Astrocyte of the cerebellum (primary cell): ENCODE data around the gene SLC35G4.
"Not testable (repeated sequence)": the region's sequence is repeated elsewhere in the genome, so short reads cannot be mapped to it uniquely, and the experiment has no call there.

ENCODE experiments used
- DNase-seq: peaks from one replicate; pipeline ENCODE4 v3.0.0-alpha.2; 2011; ENCODE audit warnings: low read depth
- H3K4me3 ChIP-seq: 2 replicates; pipeline ENCODE4 v1.5.1; 2011; ENCODE audit warnings: mild to moderate bottlenecking, low read depth, low read length, moderate library complexity
- in situ Hi-C: cut with HindIII; loops from 2 replicates; pipeline ENCODE4 v1.10.0; 2017; ENCODE audit warnings: low sequenced_read_pairs
- TF ChIP-seq, protein P1 (sequence below): IDR thresholded peaks from 2 replicates; pipeline ENCODE4 v1.5.1; 2012; ENCODE audit warnings: low read length, low read depth, moderate library complexity, mild to moderate bottlenecking; ENCODE audit errors: missing control alignments

SLC35G4 gene

DNA sequence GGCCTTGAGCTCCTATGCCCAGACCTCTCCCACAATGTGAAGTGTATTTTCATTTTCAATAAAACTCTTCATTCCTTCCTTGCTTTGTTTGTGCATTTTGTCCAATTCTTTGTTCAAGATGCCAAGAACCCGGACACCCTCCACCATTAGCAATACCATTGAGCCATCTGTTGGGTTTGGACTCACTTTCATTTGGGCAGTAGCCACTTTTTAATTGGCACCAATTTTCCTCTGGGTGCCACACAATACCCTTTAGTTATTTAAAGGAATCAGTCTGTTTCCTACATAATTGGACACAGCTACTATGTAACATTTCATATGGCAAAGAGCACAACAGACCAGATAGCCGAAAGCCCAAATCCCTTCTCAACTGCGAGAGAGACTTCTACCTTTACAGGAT is 22.5 kb upstream of the SLC35G4 start:
- no peak overlapping the region for H3K4me3 ChIP-seq
- in situ Hi-C loops, result no loop called here
- DNase-seq, result no peak
- TF ChIP-seq, protein P1, sequence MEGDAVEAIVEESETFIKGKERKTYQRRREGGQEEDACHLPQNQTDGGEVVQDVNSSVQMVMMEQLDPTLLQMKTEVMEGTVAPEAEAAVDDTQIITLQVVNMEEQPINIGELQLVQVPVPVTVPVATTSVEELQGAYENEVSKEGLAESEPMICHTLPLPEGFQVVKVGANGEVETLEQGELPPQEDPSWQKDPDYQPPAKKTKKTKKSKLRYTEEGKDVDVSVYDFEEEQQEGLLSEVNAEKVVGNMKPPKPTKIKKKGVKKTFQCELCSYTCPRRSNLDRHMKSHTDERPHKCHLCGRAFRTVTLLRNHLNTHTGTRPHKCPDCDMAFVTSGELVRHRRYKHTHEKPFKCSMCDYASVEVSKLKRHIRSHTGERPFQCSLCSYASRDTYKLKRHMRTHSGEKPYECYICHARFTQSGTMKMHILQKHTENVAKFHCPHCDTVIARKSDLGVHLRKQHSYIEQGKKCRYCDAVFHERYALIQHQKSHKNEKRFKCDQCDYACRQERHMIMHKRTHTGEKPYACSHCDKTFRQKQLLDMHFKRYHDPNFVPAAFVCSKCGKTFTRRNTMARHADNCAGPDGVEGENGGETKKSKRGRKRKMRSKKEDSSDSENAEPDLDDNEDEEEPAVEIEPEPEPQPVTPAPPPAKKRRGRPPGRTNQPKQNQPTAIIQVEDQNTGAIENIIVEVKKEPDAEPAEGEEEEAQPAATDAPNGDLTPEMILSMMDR, result no peak

DNA sequence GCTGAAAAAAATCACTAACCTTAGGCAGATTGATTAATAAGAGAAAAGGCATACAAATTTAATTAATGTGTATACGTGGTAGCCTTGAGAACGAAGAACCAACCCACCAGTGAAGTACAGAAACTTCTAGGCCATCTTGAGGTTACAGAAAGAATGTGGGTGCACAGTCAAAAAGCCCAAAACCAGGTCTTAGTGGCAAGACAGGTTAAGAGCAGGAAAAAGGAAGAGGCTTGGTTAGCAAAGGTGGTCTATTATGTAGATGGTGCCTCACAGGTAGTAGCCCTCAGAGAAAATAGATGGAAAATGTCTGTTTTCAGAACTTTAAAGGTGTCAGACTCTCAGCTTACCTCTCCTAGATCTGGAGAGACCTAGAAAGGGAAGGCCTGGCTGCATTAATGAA is 22.0 kb upstream of the SLC35G4 start:
- H3K4me3 ChIP-seq, result no peak overlapping the region
- in situ Hi-C loops, result no loop called here
- no peak for DNase-seq
- TF ChIP-seq, protein P1, result no peak

DNA sequence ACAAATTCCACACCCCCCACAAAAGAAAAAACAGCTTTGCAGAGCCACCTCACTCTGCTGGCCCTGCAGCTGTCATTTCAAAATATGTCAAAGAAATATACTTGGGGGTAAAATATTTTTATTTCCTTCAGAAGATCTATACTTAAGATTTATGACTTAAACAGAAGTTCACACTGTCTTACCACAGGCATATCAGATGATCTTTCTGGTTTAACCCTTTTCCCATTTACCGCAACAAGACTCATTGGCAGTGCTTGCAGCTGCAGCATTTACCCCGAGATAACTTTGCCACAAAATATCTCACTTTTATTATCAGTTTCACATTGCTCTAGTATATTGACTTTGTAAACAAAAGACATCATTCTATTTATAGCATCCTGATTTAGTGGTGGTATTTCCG is 21.6 kb upstream of the SLC35G4 start:
- H3K4me3 ChIP-seq, result no peak overlapping the region
- TF ChIP-seq, protein P1, result no peak
- in situ Hi-C loops, result no loop called here
- DNase-seq, result no peak

DNA sequence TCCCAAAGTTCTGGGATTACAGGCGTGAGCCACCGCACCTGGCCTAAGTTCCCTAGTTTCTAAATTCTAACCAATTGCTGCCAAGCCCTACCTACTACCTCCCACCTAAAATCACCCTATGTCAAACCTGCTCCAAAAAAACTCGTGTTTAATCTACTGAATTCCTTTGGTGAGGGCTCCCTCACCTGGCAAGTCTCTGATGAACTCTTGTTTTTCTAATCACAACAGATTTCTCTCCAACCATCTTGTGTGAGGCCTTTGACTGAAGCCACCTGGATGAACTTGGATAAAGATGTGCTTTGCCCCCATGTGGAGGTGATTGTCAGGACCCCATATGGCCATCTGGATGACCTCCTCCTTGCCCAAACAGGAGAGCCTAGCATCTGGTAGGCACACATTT is 17.4 kb upstream of the SLC35G4 start:
- in situ Hi-C loops, result no loop called here
- TF ChIP-seq, protein P1, result no peak
- no peak overlapping the region for H3K4me3 ChIP-seq
- no peak for DNase-seq

DNA sequence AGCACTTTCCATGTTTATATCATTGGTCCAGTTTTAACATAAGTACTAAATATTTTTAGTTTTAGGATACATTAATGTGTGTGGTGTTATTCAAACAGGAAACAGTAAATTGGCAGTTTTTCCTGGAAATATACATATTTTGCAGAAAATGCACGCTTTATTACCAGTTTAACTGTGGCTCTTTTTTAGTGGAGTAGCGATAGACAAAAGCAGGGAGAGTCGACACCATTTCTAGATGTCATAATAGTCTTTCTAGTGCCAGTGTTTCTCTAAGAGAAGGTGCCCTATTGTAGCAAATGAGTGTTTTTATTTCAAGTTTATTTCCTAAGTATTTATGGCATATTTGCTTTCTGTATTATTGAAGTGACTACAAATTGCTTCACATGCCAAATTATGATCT is 9.1 kb upstream of the SLC35G4 start:
- DNase-seq, result no peak
- in situ Hi-C loops, result no loop called here
- no peak overlapping the region for H3K4me3 ChIP-seq
- TF ChIP-seq, protein P1, result no peak

DNA sequence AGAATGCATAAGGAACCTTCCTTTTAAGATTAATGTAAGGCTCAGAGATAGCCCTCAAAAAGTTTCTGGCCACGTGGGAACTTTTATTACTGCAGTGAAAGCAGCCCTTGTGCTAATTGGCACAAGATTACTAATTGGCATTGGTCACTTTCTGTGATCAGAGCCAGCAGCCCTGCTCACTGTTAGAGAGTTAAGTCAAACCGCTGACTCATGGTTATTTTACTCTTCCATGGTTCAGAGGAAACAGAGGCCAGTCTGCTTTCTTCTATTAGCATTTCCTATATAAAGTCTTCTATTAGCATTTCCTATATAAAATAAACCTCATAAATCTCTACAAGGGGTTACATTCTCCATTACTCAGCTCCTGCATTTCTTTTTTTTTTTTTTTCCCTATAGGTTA is 1.5 kb upstream of the SLC35G4 start:
- in situ Hi-C loops, result no loop called here
- no peak overlapping the region for H3K4me3 ChIP-seq
- TF ChIP-seq, protein P1, result no peak
- DNase-seq, result no peak

DNA sequence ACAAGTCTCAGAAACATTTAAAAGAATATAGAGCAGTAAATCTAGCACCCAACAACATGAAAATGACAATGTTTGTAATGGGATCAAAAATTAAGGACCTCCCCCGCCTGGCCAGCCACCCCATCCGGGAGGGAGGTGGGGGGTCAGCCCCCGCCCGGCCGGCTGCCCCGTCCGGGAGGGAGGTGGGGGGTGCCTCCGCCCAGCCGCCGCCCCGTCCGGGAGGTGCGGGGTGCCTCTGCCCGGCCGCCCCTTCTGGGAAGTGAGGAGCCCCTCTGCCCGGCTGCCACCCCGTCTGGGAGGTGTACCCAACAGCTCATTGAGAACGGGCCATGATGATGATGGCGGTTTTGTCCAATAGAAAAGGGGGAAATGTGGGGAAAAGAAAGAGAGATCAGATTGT is 778 bp upstream of the SLC35G4 start:
- DNase-seq, in situ Hi-C loops, H3K4me3 ChIP-seq: not testable (repeated sequence)

DNA sequence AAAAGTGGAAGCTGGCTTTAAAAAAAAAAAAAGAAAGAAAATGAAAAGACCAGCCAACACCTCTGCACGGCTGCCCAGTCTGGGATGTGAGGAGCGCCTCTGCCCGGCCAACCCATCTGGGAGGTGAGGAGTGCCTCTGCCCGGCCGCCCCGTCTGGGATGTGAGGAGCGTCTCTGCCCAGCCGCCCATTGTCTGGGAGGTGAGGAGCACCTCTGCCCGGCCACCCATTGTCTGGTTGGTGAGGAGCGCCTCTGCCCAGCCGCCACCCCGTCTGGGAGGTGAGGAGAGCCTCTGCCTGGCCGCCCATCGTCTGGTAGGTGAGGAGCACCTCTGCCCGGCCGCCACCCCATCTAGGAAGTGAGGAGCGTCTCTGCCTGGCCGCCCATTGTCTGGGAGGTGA is 3.7 kb downstream of the SLC35G4 start:
- DNase-seq, in situ Hi-C loops, H3K4me3 ChIP-seq: not testable (repeated sequence)

DNA sequence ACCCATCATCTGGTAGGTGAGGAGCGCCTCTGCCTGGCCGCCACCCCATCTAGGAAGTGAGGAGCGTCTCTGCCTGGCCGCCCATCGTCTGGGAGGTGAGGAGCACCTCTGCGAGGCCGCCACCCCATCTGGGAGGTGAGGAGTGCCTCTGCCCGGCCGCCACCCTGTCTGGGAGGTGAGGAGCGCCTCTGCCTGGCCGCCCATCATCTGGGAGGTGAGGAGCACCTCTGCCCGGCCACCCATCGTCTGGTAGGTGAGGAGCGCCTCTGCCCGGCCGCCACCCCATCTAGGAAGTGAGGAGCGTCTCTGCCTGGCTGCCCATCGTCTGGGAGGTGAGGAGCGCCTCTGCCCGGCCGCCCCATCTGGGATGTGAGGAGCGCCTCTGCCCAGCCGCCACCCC is 4.2 kb downstream of the SLC35G4 start:
- H3K4me3 ChIP-seq, in situ Hi-C loops, DNase-seq: not testable (repeated sequence)

DNA sequence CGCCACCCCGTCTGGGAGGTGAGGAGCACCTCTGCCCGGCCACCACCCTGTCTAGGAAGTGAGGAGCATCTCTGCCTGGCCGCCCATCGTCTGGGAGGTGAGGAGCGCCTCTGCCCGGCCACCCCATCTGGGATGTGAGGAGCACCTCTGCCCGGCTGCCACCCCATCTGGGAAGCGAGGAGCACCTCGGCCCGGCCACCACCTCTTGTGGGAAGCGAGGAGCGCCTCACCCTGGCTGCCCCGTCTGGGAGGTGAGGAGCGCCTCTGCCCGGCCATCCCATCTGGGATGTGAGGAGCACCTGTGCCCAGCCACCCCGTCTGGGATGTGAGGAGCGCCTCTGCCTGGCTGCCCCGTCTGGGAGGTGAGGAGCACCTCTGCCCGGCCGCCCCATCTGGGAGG is 4.6 kb downstream of the SLC35G4 start:
- H3K4me3 ChIP-seq, in situ Hi-C loops, DNase-seq: not testable (repeated sequence)

DNA sequence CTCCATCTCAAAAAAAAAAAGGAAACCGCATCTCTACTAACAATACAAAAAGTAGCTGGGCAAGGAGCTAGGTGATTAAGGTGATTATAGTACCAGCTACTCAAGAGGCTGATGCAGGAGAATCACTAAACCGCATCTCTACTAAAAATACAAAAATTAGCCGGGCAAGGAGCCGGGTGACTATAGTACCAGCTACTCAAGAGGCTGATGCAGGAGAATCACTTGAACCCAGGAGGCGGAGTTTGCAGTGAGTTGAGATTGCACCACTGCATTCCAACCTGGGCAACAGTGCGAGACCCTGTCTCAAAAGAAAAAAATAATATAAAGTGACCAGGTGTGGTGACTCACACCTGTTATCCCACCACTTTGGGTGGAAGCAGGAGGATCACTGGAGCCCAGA is 5.6 kb downstream of the SLC35G4 start:
- H3K4me3 ChIP-seq, in situ Hi-C loops, DNase-seq: not testable (repeated sequence)
